ENCODE results near the gene RSPH1. TPM values are rescaled to one million over a fixed set of nuclear protein-coding genes. Genes with fewer than 3 reads are reported as not detected.

Gene RSPH1
- total and polyA plus RNA-seq, 5 donors = not detected

- 69% methylated on average over 7 of the region's 7 CpGs for WGBS
- no peaks in the 10 kb centered on the region for H3K4me1 ChIP-seq (ENCODE audit: control insufficient read depth, insufficient read depth, low read length)
- intact Hi-C loops (cut with DNase I) = no loop called here
Measured at GRCh38 chr21:42431196-42431595, 64.8 kb downstream of the RSPH1 start.

GRCh38 chr21:42430521-42430920 lies 65.5 kb downstream of the RSPH1 start:
- DNase-seq = no peak
- intact Hi-C loops (cut with DNase I) = no loop called here
- H3K9me3 ChIP-seq (ENCODE audit: control insufficient read depth, low read length) = peaks cover 3% of the 10 kb centered on the region

More at GRCh38 chr21:42431196-42431595, 64.8 kb downstream of the RSPH1 start:
- H3K9me3 ChIP-seq (ENCODE audit: control insufficient read depth, low read length) = peaks cover 3% of the 10 kb centered on the region
- no peak for DNase-seq
- H3K4me3 ChIP-seq (ENCODE audit: low read length) = no peak overlapping the region
- no peak for ATAC-seq
- no peak overlapping the region for H3K27ac ChIP-seq (ENCODE audit: low read length)
- no peaks in the 10 kb centered on the region for H3K27me3 ChIP-seq (ENCODE audit: control insufficient read depth, insufficient read depth)

GRCh38 chr21:42429856-42430255 lies 66.2 kb downstream of the RSPH1 start:
- no peaks in the 10 kb centered on the region for H3K27me3 ChIP-seq (ENCODE audit: control insufficient read depth, insufficient read depth)
- no peak overlapping the region for H3K27ac ChIP-seq (ENCODE audit: low read length)
- no peaks in the 10 kb centered on the region for H3K4me1 ChIP-seq (ENCODE audit: control insufficient read depth, insufficient read depth, low read length)
- H3K9me3 ChIP-seq (ENCODE audit: control insufficient read depth, low read length) = peaks cover 3% of the 10 kb centered on the region
- ATAC-seq (no peak), DNase-seq (no peak)
- no peak overlapping the region for H3K4me3 ChIP-seq (ENCODE audit: low read length)
- WGBS = 30% methylated on average over 9 of the region's 9 CpGs
- intact Hi-C loops (cut with DNase I) = no loop called here

More at GRCh38 chr21:42430521-42430920, 65.5 kb downstream of the RSPH1 start:
- Histone ChIP-seq H3K27me3 (ENCODE audit: control insufficient read depth, insufficient read depth) (no peaks in the 10 kb centered on the region), H3K27ac (ENCODE audit: low read length) (no peak overlapping the region), H3K4me1 (ENCODE audit: control insufficient read depth, insufficient read depth, low read length) (no peaks in the 10 kb centered on the region), H3K4me3 (ENCODE audit: low read length) (no peak overlapping the region)
- 86% methylated on average over 6 of the region's 6 CpGs for WGBS
- no peak for ATAC-seq

- no peak for ATAC-seq
- H3K4me3 ChIP-seq (ENCODE audit: low read length) = no peak overlapping the region
- peaks cover 3% of the 10 kb centered on the region for H3K9me3 ChIP-seq (ENCODE audit: control insufficient read depth, low read length)
- no peaks in the 10 kb centered on the region for H3K4me1 ChIP-seq (ENCODE audit: control insufficient read depth, insufficient read depth, low read length)
- DNase-seq = no peak
- no peak overlapping the region for H3K27ac ChIP-seq (ENCODE audit: low read length)
- 88% methylated on average over 1 of the region's 1 CpG for WGBS
- intact Hi-C loops (cut with DNase I) = no loop called here
- no peaks in the 10 kb centered on the region for H3K27me3 ChIP-seq (ENCODE audit: control insufficient read depth, insufficient read depth)
Measured at GRCh38 chr21:42429021-42429420, 67.0 kb downstream of the RSPH1 start.

- Histone ChIP-seq H3K27ac (ENCODE audit: low read length) (no peak overlapping the region), H3K9me3 (ENCODE audit: control insufficient read depth, low read length) (peaks cover 3% of the 10 kb centered on the region), H3K27me3 (ENCODE audit: control insufficient read depth, insufficient read depth) (no peaks in the 10 kb centered on the region), H3K4me1 (ENCODE audit: control insufficient read depth, insufficient read depth, low read length) (no peaks in the 10 kb centered on the region), H3K4me3 (ENCODE audit: low read length) (no peak overlapping the region)
- 83% methylated on average over 10 of the region's 10 CpGs for WGBS
- ATAC-seq (no peak), DNase-seq (no peak)
- intact Hi-C loops (cut with DNase I) = no loop called here
Measured at GRCh38 chr21:42427809-42428419, 68.1 kb downstream of the RSPH1 start.

- peaks cover 2% of the 10 kb centered on the region for H3K9me3 ChIP-seq (ENCODE audit: control insufficient read depth, low read length)
- no peaks in the 10 kb centered on the region for H3K4me1 ChIP-seq (ENCODE audit: control insufficient read depth, insufficient read depth, low read length)
- H3K27ac ChIP-seq (ENCODE audit: low read length) = no peak overlapping the region
- ATAC-seq = peak in 1 of 2 donors; percentile 9
- no peaks in the 10 kb centered on the region for H3K27me3 ChIP-seq (ENCODE audit: control insufficient read depth, insufficient read depth)
- no peak for DNase-seq
- H3K4me3 ChIP-seq (ENCODE audit: low read length) = no peak overlapping the region
- WGBS = 83% methylated on average over 10 of the region's 10 CpGs
- intact Hi-C loops (cut with DNase I) = no loop called here
Measured at GRCh38 chr21:42426876-42427480, 69.0 kb downstream of the RSPH1 start.

- Histone ChIP-seq H3K4me3 (ENCODE audit: low read length) (no peak overlapping the region), H3K27ac (ENCODE audit: low read length) (no peak overlapping the region), H3K27me3 (ENCODE audit: control insufficient read depth, insufficient read depth) (no peaks in the 10 kb centered on the region), H3K9me3 (ENCODE audit: control insufficient read depth, low read length) (no peaks in the 10 kb centered on the region), H3K4me1 (ENCODE audit: control insufficient read depth, insufficient read depth, low read length) (no peaks in the 10 kb centered on the region)
- ATAC-seq (no peak), DNase-seq (no peak)
- intact Hi-C loops (cut with DNase I) = no loop called here
- 78% methylated on average over 7 of the region's 7 CpGs for WGBS
Measured at GRCh38 chr21:42426424-42426823, 69.6 kb downstream of the RSPH1 start.

- no peaks in the 10 kb centered on the region for H3K4me1 ChIP-seq (ENCODE audit: control insufficient read depth, insufficient read depth, low read length)
- no peaks in the 10 kb centered on the region for H3K27me3 ChIP-seq (ENCODE audit: control insufficient read depth, insufficient read depth)
- 77% methylated on average over 4 of the region's 4 CpGs for WGBS
- no peak overlapping the region for H3K27ac ChIP-seq (ENCODE audit: low read length)
- DNase-seq (no peak), ATAC-seq (no peak)
- intact Hi-C loops (cut with DNase I) = no loop called here
- no peak overlapping the region for H3K4me3 ChIP-seq (ENCODE audit: low read length)
- peaks cover 2% of the 10 kb centered on the region for H3K9me3 ChIP-seq (ENCODE audit: control insufficient read depth, low read length)
Measured at GRCh38 chr21:42425591-42425990, 70.4 kb downstream of the RSPH1 start.

- Histone ChIP-seq H3K27ac (ENCODE audit: low read length) (no peak overlapping the region), H3K4me1 (ENCODE audit: control insufficient read depth, insufficient read depth, low read length) (no peaks in the 10 kb centered on the region), H3K4me3 (ENCODE audit: low read length) (no peak overlapping the region), H3K9me3 (ENCODE audit: control insufficient read depth, low read length) (peaks cover 2% of the 10 kb centered on the region), H3K27me3 (ENCODE audit: control insufficient read depth, insufficient read depth) (no peaks in the 10 kb centered on the region)
- WGBS = 58% methylated on average over 12 of the region's 12 CpGs
- ATAC-seq (no peak), DNase-seq (no peak)
- intact Hi-C loops (cut with DNase I) = no loop called here
Measured at GRCh38 chr21:42424914-42425541, 71.0 kb downstream of the RSPH1 start.

GRCh38 chr21:42423685-42424084 lies 72.3 kb downstream of the RSPH1 start:
- DNase-seq (no peak), ATAC-seq (no peak)
- Histone ChIP-seq H3K4me3 (ENCODE audit: low read length) (no peak overlapping the region), H3K27me3 (ENCODE audit: control insufficient read depth, insufficient read depth) (no peaks in the 10 kb centered on the region), H3K9me3 (ENCODE audit: control insufficient read depth, low read length) (peaks cover 2% of the 10 kb centered on the region), H3K4me1 (ENCODE audit: control insufficient read depth, insufficient read depth, low read length) (no peaks in the 10 kb centered on the region), H3K27ac (ENCODE audit: low read length) (no peak overlapping the region)
- WGBS = 84% methylated on average over 2 of the region's 2 CpGs
- intact Hi-C loops (cut with DNase I) = no loop called here

GRCh38 chr21:42423197-42423675 lies 72.8 kb downstream of the RSPH1 start:
- WGBS = 77% methylated on average over 10 of the region's 10 CpGs
- Histone ChIP-seq H3K27ac (ENCODE audit: low read length) (no peak overlapping the region), H3K27me3 (ENCODE audit: control insufficient read depth, insufficient read depth) (no peaks in the 10 kb centered on the region), H3K4me1 (ENCODE audit: control insufficient read depth, insufficient read depth, low read length) (no peaks in the 10 kb centered on the region), H3K4me3 (ENCODE audit: low read length) (no peak overlapping the region), H3K9me3 (ENCODE audit: control insufficient read depth, low read length) (peaks cover 2% of the 10 kb centered on the region)
- intact Hi-C loops (cut with DNase I) = no loop called here
- DNase-seq (no peak), ATAC-seq (no peak)

Measured in right cardiac atrium (tissue), 5 donors.